C1 segment of cervical spinal cord (tissue), 14 donors: ENCODE results near the gene CDO1.
"Not testable (repeated sequence)": the region's sequence is repeated elsewhere in the genome, so short reads cannot be mapped to it uniquely, and the experiment has no call there.

Source experiments
- DNase-seq, 14 donors: peaks; one replicate each; lab custom pipeline; 2025; lab: John Stamatoyannopoulos, UW

The CDO1 gene

GRCh38 chr5:115831163-115831768 lies 14.8 kb upstream of the CDO1 start:
- peak in 1 of 14 donors; percentile 10 for DNase-seq

- no peak for DNase-seq
These were observed 13.5 kb upstream of the CDO1 start for GRCh38 chr5:115829913-115830312.

DNA sequence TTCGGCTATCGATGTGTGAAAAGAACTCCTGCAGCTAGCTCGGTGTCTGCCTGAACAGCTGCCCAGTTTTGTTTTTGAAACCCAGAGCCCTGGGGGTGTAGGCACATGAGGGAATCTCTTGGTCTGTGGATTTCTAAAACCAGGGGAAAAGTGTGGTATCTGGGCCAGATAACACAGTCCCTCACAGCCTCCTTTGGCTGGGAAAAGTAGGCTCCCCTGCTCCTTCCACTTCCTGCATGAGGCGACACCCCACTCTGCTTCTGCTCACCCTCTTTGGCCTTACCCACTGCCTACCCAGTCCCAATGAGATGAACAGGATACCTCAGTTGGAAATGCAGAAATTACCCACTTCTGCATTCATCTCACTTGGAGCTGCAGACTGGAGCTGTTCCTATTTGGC lies 9.5 kb upstream of the CDO1 start:
- DNase-seq = no peak

DNA sequence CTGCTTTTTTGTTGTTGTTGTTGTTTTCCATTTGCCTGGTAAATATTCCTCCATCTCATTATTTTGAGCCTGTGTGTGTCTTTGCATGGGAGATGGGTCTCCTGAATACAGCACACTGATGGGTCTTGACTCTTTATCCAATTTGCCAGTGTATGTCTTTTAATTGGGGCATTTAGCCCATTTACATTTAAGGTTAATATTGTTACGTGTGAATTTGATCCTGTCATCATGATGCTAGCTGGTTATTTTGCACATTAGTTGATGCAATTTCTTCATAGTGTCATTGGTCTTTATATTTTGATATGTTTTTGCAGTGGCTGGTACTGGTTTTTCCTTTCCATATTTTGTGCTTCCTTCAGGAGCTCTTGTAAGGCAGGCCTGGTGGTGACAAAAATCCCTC lies 8.5 kb upstream of the CDO1 start:
- not testable (repeated sequence) for DNase-seq

GRCh38 chr5:115820846-115821245 lies 4.4 kb upstream of the CDO1 start:
- DNase-seq = no peak

- DNase-seq = peak in 6 of 14 donors; percentile 3 to 32 (median 18)
These were observed 2.4 kb upstream of the CDO1 start for GRCh38 chr5:115818821-115819220.

DNA sequence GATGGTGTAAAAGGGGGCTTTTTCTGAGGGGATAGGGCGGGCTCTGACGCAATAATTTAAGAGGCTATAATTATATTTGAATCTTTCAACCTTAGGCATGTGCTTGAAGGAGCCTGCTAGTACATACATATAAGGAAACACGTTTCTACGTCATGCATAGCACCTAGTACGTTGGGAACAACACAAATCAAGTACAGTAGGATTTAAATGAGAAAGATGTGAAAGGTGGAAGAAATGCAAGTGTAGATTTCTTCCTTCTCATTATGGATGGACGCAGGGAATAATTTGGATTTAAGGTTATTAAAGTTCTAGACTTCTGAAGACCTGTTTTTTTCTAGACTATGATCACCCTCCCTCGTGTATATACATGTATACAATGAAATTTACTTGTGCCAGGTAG lies 927 bp upstream of the CDO1 start:
- DNase-seq = no peak

- DNase-seq = peak in 6 of 14 donors; percentile 11 to 48 (median 27)
These were observed 700 bp downstream of the CDO1 start for GRCh38 chr5:115815693-115816225.

- DNase-seq = no peak
These were observed 1.3 kb downstream of the CDO1 start for GRCh38 chr5:115815006-115815692.

DNA sequence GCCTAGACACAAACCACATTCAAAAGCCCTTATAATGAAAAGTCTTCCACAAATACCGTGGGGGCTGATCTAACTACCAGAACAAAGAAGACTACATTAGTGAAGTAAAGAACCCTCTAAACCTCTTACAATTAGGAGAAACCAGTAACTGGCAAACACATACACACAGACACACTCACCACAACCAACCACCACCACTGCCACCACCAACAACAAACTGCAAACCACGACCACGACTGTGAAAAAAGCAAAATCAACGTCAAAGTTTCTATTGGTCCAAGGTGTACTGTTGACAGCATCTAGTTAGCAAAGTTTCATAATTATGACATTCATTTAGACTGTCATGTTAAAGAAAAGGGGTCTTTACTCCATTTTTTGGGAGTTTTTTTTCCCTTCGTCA lies 2.7 kb downstream of the CDO1 start:
- no peak for DNase-seq

- no peak for DNase-seq
These were observed 4.1 kb downstream of the CDO1 start for GRCh38 chr5:115812372-115812771.

DNA sequence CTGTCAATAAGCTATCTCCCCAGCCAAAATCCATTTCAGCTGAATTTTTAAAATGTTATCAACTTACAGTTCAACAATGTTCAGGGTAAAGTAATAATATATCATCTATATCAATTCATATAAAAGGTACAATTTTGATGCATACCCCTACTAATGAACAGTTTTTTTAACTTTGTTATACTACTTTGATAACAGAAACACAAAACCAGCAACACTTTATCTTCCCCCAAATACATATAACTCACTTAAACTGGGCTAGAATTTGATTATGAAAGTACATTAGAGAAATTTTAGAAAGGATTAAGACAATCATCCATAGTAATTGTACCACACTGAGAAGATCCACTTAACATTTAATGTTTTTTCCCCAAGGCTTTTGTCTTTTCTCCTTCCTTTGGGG lies 5.1 kb downstream of the CDO1 start:
- no peak for DNase-seq

- no peak for DNase-seq
These were observed 5.7 kb downstream of the CDO1 start for GRCh38 chr5:115810761-115811160.

- no peak for DNase-seq
These were observed 6.5 kb downstream of the CDO1 start for GRCh38 chr5:115809946-115810345.

DNA sequence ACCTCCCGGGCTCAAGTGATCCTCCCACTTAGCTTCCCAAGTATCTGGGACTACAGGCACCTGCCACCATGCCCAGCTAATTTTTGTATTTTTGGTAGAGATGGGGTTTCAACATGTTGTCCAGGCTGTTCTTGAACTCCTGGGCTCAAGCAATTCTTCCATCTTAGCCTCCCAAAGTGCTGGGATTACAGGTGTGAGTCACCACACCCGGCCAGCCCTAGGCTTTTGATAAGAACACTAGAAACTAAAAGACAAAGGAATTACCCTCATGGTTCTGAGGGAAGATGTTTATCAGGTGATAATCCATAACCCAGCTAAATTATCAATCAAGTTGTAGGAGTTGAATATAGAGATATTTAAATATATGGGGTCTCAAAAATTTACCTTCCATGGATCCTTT lies 8.4 kb downstream of the CDO1 start:
- DNase-seq = not testable (repeated sequence)

DNA sequence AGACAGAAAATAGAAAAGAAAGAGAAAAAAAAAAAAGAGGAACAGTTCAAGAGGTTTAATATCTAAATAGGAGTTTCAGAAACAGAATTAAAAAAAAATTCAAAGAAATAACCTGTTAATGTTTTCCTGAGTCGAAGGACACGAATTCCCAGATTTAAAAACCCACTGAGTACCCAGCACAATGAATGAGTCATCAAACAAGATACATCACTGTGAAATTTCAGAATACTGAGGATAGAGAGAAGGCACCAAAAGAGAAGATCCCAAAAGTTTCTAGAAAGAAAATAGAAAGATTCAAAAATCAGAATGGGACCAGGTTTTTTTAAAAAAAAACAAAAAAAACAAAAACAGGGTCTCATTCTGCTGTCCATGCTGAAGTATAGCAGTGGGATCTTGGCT lies 8.8 kb downstream of the CDO1 start:
- DNase-seq = no peak

DNA sequence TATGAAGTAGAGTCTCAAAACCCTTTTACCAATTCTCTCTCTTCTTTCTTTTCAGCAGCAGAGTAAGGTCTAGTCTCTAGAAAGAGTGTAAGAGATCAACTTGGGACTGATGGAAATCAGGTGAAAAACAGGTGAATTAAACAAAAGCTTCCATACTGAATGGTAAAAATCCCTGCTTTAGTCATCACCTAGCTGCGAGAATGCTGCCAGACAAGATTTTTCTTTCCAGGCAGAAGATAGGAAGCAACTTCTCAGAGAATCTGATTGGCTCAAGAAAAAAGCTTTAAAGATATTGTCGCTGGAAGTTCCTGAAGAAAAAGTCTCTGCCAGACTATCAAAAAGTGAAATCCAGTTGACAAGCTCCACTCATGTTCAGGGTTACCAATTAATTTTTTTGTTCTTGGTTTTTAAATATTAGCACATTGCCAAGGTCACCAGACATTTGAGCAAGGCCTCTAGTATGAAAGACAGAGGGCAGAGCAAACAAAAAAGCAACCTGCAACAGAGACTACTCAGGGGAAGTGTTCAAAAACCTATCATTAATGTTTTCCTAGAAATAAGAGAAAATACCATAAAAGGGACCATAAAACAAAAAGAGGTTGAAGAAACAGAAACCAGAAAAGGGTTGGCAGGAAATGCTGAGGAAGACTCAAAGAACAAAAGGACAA lies 9.3 kb downstream of the CDO1 start:
- DNase-seq = no peak

DNA sequence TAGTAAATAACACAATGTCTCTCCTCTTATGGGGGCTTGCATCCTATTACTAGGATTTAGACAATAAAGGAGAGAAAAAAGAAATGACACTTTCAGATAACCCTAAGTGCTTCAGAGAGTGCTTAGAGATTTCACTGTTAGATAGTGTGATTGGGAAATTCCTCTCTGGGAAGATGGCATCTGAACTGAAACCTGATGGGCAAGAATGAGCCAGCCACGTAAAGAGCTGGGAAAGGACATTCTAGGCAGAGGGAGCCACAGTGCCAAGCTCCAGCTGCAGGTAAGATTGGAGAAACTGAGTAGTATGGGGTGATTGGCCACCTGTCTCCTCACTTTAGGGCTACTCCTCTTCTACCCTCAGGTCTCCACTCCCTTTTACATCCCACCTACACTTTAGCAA lies 14.5 kb downstream of the CDO1 start:
- DNase-seq = no peak

DNA sequence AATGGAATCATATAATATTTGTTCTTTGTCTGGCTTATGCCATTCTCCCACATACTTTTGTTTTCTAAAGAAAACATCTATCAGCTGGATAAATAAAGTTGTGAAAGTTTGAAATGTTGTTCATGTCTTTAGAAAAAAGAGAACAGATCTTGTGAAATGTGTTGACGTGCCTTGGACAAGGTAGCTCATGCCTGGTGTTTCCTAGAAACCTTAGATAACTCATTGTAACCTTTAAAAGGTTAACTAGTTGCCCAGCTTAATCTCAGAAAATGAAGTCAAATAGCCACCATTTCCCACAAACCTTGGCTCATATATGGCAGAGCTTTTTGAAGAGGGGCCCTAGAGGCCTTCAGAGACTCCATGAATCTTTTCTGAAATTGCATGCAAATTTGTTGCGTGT lies 15.3 kb downstream of the CDO1 start:
- no peak for DNase-seq

- no peak for DNase-seq
These were observed 16.4 kb downstream of the CDO1 start for GRCh38 chr5:115800108-115800507.

- no peak for DNase-seq
These were observed 18.2 kb downstream of the CDO1 start for GRCh38 chr5:115798252-115798651.

- DNase-seq = no peak
These were observed 19.8 kb downstream of the CDO1 start for GRCh38 chr5:115796656-115797055.

DNA sequence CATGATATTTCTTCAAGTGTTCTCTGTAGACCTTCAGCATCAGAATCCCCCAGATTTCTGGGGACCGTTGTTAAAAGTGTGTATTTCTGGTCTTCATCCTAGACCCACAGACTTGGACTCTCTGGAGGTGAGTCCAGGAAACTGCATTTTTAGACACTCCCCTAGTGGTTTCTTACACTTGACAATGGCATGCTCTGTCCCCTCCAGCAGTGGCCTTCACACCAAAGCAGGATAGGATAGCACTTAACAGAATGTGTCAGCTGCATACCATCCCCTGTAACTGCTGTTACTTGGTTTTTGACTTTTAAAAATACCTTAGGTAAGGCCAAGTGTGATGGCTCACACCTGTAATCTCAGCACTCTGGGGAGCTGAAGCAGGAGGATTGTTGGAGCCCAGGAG lies 20.8 kb downstream of the CDO1 start:
- no peak for DNase-seq
